Dermis microvascular lymphatic vessel endothelial cell (primary cell): ENCODE measurements around the gene HOXC11. TPM values are rescaled to one million over a fixed set of nuclear protein-coding genes. Genes with fewer than 3 reads are reported as not detected.

Experiments used
- DNase-seq, 2 donors: peaks; one replicate each; pipeline versions ENCODE4 v3.0.0 to v3.0.0-alpha.2; 2010; ENCODE audit warnings: low read depth in 2 of 2
- total RNA-seq: library from RNA; depleted of rRNA; stranded (reverse); fragments of >200 nt; gene quantifications from 2 replicates; pipeline ENCODE4 v1.2.1, GENCODE V29; 2014

HOXC11 gene
- total RNA-seq, 1 donor from 2014 or later = not detected

DNA sequence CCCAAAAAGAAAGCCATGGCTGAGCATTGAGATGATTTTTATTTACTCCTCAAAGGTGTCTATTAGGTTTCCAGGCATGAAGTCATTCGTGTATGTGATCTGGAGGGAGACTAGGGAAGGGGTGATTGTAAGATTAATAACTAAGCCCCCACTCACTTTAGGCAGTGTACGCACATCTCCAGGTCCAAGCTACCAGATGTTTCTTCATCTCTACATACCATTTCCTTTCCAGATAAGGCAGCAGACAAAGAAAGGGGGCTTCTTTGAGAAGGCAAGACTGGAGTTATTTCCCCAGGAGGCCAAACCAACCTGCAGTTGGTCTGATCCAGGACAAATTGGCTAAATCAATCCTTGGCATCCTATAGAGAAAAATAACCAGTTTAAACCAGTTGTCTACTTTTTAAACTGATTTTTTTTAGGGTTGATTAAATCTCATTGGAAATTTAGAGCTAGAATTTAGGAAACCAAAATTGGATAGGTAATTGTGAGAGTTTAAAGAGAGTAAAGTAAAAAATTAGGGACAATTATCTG is 30.4 kb upstream of the HOXC11 start:
- DNase-seq = no peak

DNA sequence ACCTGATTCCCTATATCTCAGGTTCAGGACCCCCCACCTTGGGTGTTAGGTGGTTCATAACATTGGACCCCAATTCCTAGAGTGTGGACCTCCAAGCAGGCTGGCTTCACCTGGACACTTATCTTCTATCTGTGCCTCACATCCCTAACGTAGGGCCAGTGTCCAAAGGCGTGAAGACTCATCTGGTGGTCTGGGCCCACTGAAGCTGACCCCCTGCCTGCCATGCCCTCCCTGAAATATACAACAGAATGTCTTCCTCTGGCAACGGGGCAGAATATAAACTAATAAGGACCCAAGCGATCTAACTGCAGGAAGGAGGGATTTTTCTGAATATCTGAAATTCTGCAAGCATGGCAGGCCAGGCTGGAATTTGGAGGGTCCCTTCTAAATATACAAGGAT is 28.7 kb upstream of the HOXC11 start:
- no peak for DNase-seq

DNA sequence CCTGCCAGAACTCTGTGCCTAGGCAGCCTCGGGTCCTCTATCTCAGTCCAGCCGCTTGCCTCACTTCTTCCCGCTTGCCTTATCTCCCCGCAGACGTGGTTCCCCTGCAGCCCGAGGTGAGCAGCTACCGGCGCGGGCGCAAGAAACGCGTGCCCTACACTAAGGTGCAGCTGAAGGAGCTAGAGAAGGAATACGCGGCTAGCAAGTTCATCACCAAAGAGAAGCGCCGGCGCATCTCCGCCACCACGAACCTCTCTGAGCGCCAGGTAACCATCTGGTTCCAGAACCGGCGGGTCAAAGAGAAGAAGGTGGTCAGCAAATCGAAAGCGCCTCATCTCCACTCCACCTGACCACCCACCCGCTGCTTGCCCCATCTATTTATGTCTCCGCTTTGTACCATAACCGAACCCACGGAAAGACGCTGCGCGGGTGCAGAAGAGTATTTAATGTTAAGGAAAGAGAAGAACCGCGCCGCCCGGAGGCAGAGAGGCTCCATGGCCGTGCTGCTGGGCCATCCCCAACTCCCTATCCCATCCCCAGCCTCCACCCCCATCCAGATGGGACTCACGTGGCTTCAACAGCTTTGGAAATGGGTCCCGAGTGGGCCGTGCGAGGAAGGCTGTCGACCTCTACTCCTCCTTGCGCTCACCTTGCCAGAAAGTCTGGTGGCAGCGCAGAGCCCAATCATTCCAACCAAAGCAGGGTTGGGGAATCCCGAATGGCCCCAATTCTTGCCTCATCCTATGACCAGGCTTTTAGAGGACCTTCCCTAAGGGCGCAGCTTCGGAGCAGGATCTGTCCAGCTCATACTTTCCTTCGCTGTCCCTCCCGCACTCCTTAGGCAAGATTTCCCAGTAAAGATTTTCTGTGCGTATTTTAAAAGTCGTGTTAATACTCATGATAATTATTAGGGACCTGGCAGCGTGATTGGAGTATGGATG is 27.7 kb upstream of the HOXC11 start:
- DNase-seq = no peak

DNA sequence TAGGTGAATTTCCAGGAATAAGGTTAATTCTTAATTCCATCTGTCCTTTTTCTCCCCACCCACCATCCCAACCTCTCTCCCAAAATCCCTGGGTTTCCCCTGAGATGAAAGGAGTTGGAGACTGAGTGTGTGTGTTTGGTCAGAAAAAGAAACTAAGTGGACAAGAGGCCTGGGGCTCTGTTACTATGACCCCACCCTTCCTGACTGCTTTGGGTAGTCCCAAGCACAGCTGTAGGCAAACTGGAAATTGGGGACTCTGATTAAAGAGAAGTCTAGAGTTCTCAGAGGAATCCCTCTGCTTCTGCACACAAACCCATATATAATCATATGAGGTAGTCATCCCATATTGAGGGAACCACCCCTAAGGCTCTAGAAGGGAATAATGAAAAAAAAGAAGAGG is 25.2 kb upstream of the HOXC11 start:
- DNase-seq = no peak

DNA sequence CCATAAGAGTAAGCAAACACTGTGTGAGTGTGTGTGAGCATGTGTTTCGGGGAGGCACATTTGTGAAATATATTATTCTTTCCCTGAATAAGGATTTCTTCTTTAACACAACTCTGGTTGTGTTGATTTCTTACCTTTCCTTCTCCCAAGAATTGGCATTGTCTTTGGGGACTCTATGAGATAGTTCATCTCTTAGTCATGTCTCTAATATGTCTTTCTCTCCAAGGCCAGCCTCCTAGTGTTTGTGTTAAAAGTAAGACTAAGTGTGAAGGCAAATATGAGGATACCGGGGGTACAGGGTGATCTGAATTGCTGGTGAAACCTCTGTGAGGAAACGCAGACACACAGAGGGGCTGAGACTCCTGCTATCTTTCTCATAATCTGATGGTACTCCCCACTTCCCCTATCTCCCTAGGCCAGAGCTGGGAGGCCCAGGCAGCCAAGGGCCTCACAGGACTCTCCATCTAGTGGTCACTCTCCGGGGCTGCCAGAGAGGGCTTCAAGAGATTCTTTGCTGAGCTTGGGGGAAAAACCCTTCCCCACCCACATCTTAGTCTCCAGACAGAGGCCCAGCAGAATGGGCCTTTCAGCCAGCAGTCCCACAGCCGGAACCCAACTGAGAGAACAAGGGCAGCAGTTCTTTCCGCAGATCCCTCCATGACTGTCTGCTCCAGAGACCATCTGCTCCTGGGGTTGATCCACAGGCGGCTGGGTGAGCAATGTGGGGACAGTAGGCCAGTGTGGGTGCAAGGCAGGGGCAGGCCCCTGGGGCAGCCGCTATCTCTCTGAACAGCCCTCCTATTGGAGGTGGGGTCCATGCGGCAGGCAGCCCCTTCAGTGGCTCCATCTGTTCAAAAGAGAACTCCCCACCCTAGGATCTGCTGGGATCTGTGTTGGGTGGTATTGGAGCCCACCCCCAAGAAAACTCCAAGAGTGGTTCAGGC is 24.0 kb upstream of the HOXC11 start:
- no peak for DNase-seq

DNA sequence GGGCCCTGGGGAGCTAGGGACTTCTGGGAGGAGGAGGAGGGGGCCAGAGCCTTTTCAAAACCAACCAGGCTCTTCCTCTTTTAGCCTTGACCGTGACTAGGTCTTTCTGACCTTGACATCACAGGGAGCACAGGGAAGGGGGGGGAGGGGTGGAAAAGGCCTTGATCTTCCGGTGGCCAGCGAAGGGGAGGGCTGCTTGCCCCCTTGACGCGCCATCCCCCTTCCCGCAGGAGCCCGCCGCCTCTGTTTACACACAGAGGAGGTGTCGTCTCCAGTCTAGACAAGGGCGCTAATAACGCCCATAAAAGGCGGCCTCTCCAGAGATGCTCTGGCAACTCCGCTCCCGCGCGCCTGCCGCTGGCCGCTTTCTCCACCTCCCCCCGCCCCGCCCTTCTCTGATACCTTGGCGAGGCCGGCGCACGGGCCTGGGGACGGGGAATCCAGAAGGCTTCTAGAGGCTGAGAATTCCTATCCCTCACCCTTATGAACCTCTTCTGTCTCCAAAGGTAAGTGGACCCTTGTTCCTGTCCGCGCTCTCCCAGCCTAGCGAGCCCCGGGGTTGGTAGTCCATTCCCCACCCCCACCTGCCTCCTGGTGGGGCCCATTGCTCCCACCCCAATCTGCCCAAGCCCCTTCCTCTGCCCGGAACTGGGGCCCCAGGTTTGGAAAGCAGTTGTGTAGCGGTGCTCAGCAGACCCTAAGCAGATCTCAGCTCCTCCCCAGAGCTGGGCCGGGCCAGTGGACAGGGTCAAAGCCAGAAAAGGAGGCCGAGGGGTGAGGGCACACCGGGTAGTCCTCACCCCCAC is 23.1 kb upstream of the HOXC11 start:
- DNase-seq = no peak

DNA sequence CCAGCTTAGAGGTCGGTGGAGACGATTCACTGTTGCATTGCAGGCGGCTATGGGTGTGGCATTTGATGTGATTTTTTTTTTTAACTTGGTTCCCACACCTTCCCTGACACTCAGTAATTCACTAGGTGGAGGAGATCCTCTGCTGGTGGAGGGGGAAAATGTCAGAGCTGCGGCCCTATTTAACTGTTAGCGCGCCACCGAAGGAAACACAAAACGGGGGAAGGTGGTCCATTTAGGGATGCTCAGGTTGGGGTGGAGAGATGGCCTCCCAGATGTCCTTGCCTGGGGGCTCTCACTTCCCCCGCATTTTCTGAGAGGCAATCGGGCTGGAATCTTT is 22.5 kb upstream of the HOXC11 start:
- no peak for DNase-seq

DNA sequence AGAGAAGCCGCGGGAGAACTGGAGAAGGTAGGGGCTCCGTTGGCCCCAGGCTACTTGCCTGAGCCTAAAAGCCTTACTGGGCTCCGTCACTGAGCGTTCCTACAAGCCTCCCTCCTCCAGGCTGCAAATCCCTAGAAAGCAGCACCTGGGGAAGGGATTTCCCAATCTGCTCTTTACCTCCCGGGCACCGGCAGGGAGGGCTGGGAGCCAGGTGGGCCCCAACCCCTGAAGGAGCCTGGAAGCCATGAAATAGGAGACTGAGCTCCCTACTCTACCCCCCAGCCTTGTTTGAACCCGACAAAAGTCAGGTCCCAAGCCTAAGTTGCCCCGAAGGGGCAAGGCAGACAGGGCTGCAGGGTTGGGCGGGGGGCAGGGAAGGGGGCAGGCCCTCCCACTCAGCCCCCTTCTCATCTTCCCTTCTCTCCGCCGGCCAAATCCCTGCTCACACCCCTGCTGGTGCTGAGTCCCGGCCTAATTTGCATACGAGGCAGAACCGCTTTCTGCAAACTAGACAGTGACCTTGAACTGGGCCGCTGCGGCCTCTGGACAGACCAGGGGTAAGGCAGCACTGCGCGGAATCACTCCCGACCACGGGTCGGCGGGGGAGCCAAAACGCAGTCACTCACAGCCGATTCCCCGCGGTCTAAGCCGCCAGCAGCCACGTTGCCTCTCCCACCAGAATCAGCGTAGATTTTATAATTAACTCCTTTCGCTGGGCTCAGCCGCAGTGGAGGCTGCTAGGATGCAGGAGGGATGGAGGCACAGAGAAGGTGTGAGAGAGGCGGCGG is 21.9 kb upstream of the HOXC11 start:
- DNase-seq = no peak

DNA sequence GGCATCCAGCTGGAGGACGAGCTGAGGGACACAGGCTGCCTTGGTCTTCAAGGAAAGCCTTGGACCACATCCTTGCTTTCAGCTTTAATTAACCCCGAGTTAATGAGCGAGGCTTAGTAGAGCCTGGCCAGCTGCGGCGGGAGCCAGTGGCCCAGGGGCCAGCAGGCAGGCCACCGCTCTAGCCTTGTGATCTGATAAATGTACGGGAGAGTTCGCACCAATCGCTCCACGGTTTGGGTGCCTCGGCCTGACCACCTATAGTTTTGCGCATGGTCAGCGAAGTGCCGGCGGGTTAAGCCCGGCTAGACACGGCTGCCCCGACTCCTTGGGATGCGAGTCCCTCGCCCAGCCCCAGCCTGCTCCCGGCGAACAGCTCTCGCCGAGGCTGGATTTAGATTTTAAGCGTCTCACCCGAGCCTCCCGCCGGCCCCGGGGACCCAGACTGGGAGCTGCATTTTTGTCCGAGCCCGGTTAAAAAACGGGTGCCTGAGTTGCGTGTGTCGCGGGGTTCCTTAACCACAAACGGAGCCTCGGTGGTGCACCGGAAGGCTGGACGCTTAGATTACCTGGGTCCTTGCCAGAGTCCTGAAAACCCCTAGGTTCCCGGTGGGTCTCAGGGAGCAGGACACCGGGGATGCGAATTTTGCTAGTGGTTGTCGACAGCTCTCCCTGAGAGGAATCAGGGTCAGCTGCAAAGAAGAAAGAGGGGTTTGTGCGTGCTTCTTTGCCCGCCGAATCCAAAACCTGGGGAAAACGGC is 21.2 kb upstream of the HOXC11 start:
- no peak for DNase-seq

DNA sequence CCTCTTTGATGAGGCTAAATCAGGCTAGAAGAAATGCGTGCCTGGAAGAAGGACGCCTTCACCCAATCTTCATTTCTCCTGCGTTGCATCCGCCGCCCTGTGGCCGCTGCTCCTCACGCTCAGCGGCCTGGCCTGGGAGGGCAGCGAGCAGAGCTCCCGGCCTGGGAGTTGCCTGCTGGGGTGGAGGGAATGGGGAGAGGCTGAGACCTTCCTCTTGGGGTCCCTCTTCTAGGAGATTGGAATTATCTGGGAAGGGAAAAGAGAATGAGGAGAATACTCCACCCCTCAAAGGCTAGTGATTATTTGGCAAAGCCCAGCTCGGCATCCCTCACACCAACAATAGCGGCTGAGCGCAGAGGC is 20.6 kb upstream of the HOXC11 start:
- DNase-seq = no peak

DNA sequence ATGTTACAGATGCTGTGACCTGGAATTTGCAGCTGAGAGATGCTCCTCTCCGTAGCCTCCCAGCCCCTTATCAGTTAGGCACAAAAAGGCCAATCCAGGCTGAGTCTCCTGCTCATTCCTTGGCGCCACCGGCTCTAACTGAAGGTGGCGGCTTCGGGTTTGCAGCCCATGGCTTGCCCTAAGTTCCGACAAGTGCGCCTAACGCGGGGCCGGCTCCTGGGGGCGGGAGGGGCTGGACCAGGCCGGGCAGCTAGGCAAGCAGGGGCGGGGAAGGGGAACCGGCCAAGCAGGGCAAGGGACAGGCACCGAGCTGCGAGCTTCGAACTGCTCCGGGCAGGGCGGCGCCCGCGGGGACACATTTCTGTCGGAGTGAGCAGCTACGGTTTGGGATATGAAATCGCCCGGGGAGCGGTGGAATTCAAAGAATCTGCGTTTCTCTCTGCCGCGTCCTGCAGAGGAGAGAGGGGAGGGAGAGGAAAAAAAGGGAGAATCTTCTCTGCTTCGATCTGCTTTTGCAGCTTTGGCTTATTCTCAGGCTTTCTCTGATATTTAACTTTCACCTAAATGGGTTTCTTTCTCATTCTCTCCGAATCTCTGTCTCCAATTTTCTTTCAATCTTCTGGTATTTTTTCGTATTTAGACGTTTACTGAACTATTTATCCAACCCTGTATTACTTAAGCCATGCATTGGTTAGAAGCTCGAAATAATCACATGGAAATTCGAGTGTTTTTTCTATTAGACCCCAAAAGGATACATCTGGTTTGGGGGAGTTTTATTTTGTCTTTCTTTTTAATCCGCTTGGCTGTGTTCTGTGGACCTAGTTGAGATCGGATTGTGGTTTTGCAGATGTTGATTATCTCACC is 19.8 kb upstream of the HOXC11 start:
- DNase-seq = no peak

DNA sequence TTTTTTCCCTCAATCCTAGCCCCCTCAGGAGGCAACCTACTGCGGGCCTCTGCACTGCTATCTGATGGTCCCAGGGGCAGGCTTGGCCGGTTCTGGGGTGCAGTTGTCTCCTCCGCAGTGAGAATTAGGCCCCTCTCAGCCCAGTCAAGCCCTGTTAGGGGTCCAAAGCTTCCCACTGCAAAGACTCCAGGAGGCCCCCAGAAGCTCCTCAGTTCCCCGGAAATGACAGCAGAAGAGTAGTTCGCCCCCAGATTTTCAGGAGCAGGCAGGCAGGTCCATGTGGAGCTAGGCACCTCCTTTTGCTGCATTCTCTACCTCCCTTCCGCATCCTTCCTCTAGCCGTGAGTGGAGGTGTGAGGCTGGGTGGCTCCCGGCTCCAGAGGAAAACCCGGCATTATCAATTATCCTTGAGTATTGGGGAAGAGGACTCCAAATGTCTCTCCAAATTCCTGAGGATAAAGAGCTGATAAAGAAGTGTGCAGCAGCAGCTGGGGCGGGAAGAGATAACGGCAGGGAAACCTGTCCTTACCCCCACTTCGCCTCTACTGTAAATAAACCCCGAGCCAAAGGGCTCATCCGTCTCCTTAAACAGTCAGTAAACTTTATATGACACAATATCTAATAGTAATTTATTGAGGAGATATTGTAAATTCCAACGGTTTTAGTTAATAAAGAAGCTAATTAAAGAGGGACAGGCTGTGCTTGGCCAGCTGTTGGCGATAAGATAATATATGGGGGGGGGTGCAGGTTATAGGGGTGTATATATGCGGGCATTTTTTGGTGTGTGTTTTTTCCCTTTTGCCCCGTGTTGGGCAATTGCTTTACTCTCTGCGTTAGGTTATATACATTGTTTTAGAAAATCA is 18.9 kb upstream of the HOXC11 start:
- DNase-seq = no peak

DNA sequence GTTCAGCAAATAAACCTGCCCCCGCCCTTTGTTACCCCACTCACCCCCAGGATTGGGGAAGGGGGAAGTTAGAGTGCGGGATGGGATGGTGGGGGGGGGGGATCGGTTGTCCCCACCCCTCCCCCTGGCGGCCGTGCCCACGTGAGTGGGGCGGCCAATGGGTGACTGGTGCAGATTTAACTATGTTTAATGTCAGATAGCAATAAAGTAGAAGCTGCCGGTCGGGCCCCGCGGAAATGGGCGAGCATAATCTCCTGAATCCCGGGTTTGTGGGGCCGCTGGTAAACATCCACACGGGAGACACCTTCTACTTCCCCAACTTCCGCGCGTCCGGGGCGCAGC is 18.3 kb upstream of the HOXC11 start, which contains the start of gene HOXC12:
Gene HOXC12 (plus strand): TSS at position 210 of the 342 bp plus-strand sequence. CDS start 27 bp downstream, at position 237.
- DNase-seq = no peak

DNA sequence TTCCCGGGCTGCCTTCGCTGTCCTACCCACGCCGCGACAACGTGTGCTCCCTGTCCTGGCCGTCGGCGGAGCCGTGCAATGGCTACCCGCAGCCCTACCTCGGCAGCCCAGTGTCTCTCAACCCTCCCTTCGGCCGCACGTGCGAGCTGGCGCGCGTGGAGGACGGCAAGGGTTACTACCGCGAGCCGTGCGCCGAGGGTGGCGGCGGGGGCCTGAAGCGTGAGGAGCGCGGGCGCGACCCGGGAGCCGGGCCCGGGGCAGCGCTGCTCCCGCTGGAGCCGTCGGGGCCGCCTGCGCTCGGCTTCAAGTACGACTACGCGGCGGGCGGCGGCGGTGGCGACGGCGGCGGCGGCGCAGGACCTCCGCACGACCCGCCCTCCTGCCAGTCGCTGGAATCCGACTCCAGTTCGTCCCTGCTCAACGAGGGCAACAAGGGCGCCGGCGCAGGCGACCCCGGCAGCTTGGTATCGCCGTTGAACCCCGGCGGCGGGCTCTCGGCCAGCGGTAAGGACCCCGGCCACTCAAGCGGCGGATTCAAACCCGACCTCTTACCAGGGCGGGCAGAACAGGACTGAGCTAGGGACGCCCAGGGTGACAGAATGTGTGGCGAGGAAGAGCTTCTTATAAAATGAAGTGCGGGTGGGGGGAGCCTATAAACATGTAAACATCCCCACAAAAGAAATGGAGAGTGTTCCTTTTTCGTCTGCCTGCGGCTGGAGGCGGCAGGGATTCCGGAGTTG is 17.7 kb upstream of the HOXC11 start:
- DNase-seq = no peak

DNA sequence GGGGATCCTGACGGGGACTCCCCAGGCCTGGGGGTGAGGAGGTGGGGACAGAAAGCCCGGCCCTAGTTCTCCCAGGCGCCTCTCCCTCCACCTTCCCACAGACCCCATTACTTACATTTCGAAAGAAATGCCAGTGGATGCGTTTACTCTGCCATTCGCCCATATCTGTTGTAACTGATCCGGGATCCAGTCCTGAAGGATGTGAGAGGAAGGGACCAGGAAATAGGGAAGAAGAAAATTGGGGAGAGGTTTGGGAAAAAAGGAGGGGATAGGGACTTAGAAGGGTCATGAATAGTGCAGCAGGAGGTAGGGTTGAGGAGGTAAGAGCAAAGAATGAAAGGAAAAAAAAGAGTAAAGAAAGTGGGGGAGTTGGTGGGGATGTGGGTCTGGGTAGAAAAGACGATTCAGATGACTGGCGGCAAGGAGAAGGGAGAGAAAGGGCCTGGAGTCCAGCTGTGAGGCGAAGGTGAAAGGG is 17.1 kb upstream of the HOXC11 start:
- no peak for DNase-seq

DNA sequence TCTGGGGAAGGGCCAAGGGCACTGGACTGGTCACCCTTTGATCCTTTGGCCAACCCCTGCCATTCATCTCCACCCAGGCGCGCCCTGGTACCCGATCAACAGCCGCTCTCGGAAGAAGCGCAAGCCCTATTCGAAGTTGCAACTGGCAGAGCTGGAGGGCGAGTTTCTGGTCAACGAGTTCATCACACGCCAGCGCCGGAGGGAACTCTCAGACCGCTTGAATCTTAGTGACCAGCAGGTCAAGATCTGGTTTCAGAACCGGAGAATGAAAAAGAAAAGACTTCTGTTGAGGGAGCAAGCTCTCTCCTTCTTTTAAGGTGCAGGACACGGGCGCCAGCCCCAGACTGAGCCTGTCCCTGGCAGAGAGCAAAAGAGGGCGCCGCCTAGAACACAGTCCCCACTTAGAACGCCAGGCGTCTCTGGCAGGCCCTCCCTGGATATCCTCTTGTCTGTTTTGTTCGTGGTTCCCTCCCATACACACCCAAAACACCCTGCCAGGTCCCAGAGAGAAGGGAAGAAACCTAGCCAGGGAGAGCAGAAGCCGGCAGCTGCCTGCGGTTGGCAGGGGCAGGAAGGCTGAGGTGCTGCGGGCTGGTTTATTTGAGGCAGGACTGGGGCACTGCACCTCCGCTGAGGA is 16.6 kb upstream of the HOXC11 start:
- no peak for DNase-seq
